Keratinocyte (primary cell): Measurements from ENCODE around the gene RNU1-2. TPM values are rescaled to one million over a fixed set of nuclear protein-coding genes. Genes with fewer than 3 reads are reported as not detected.
"Not testable (repeated sequence)": the region's sequence is repeated elsewhere in the genome, so short reads cannot be mapped to it uniquely, and the experiment has no call there.

Source experiments
- DNase-seq: peaks from one replicate; pipeline ENCODE4 v3.0.0-alpha.2; 2011; ENCODE audit warnings: low read depth, missing footprints, low spot score
- FAIRE-seq: peaks from 2 replicates; lab custom pipeline; 2011; peaks lifted over from hg19 to GRCh38; lab: Jason Lieb, UNC
- H2AFZ ChIP-seq: 2 replicates; pipeline ENCODE4 v1.6.0; 2012; ENCODE audit warnings: low read length, control low read depth, inconsistent platforms; ENCODE audit not compliant: control insufficient read depth
- H3K27ac ChIP-seq: 2 replicates; pipeline ENCODE4 v1.5.1; 2011; ENCODE audit warnings: low read length; ENCODE audit not compliant: control insufficient read depth, insufficient read depth
- H3K27me3 ChIP-seq: 3 replicates; pipeline ENCODE4 v1.6.0; 2011; ENCODE audit warnings: low read length; ENCODE audit not compliant: control insufficient read depth, insufficient read depth; ENCODE audit errors: extremely low read depth
- H3K36me3 ChIP-seq, 2 experiments: 2 replicates in 1 of 2; 3 replicates in 1 of 2; pipeline ENCODE4 v1.5.1; 2011; ENCODE audit warnings: low read length in 2 of 2, mild to moderate bottlenecking in 1 of 2; ENCODE audit not compliant: control insufficient read depth in 2 of 2, insufficient read depth in 2 of 2; ENCODE audit errors: extremely low read depth in 1 of 2
- H3K4me1 ChIP-seq: 3 replicates; pipeline ENCODE4 v1.5.1; 2011; ENCODE audit warnings: low read length; ENCODE audit not compliant: control insufficient read depth, insufficient read depth; ENCODE audit errors: extremely low read depth
- H3K4me2 ChIP-seq: 3 replicates; pipeline ENCODE4 v1.6.0; 2011; ENCODE audit warnings: low read depth, low read length; ENCODE audit not compliant: control insufficient read depth, insufficient read depth; ENCODE audit errors: extremely low read depth
- H3K4me3 ChIP-seq, 3 experiments: fragments of 200-600 bp in 1 of 3; sonication (generic) in 1 of 3; 2 replicates in 2 of 3; 3 replicates in 1 of 3; pipeline ENCODE4 v1.5.1; 2011 to 2016; ENCODE audit warnings: low read length in 3 of 3, mild to moderate bottlenecking in 3 of 3, control low read depth in 2 of 3, inconsistent platforms in 1 of 3, low read depth in 1 of 3, mixed read lengths in 1 of 3, mixed run types in 1 of 3, moderate library complexity in 1 of 3; ENCODE audit not compliant: control insufficient read depth in 2 of 3, insufficient read depth in 2 of 3; ENCODE audit errors: extremely low read depth in 1 of 3
- H3K79me2 ChIP-seq: 2 replicates; pipeline ENCODE4 v1.6.0; 2012; ENCODE audit warnings: low read length; ENCODE audit not compliant: control insufficient read depth, insufficient read depth
- H3K9ac ChIP-seq: 3 replicates; pipeline ENCODE4 v1.6.0; 2011; ENCODE audit warnings: low read length; ENCODE audit not compliant: control insufficient read depth, insufficient read depth; ENCODE audit errors: extremely low read depth
- H3K9me1 ChIP-seq: 3 replicates; pipeline ENCODE4 v1.6.0; 2011; ENCODE audit warnings: low read length; ENCODE audit not compliant: control insufficient read depth, insufficient read depth; ENCODE audit errors: extremely low read depth
- H3K9me3 ChIP-seq: 2 replicates; pipeline ENCODE4 v1.5.1; 2012; ENCODE audit warnings: low read depth, low read length; ENCODE audit not compliant: control insufficient read depth
- H4K20me1 ChIP-seq: 3 replicates; pipeline ENCODE4 v1.6.0; 2011; ENCODE audit warnings: low read length; ENCODE audit not compliant: control insufficient read depth, insufficient read depth; ENCODE audit errors: extremely low read depth
- EZH2 ChIP-seq: IDR thresholded peaks from one replicate; pipeline ENCODE4 v1.6.1; 2012; ENCODE audit warnings: inconsistent platforms, mild to moderate bottlenecking, low read length, moderate library complexity
- dilution Hi-C: fragments of 300-500 bp; cut with MboI; formaldehyde crosslinking; loops from one replicate; pipeline ENCODE4 v1.7.0; 2020; ENCODE audit warnings: low sequenced_read_pairs; ENCODE audit not compliant: extremely low pct_ligation_motif_present
- polyA plus RNA-seq, 5 experiments: library from polyadenylated mRNA; depleted of rRNA in 3 of 5; stranded (reverse) in 3 of 5; stranded (forward) in 1 of 5; unstranded in 1 of 5; fragments of >200 nt; gene quantifications; 1 replicate in 1 of 5; 2 replicates in 3 of 5; 3 replicates in 1 of 5; pipeline versions ENCODE4 v1.2.1 to v1.2.3, GENCODE V29; 2011 to 2012; ENCODE audit warnings: missing spikeins in 2 of 5, low read depth in 1 of 5, low replicate concordance in 1 of 5
- TF ChIP-seq, protein P1 (sequence below), 3 experiments: IDR thresholded peaks in 1 of 3; conservative IDR thresholded peaks in 1 of 3; optimal IDR thresholded peaks in 1 of 3; 2 replicates in 2 of 3; 3 replicates in 1 of 3; pipeline versions ENCODE3 to v1.5.1; 2011; ENCODE audit warnings: low read length in 3 of 3, mild to moderate bottlenecking in 3 of 3, moderate library complexity in 2 of 3, control low read depth in 1 of 3, inconsistent platforms in 1 of 3; ENCODE audit not compliant: insufficient read depth in 2 of 3; ENCODE audit errors: extremely low read depth in 1 of 3

RNU1-2 gene
- polyA plus RNA-seq, 1 donor (not counting 4 experiments of a cell fraction or from before 2014, with no cell fraction given) = 67.0 TPM

DNA sequence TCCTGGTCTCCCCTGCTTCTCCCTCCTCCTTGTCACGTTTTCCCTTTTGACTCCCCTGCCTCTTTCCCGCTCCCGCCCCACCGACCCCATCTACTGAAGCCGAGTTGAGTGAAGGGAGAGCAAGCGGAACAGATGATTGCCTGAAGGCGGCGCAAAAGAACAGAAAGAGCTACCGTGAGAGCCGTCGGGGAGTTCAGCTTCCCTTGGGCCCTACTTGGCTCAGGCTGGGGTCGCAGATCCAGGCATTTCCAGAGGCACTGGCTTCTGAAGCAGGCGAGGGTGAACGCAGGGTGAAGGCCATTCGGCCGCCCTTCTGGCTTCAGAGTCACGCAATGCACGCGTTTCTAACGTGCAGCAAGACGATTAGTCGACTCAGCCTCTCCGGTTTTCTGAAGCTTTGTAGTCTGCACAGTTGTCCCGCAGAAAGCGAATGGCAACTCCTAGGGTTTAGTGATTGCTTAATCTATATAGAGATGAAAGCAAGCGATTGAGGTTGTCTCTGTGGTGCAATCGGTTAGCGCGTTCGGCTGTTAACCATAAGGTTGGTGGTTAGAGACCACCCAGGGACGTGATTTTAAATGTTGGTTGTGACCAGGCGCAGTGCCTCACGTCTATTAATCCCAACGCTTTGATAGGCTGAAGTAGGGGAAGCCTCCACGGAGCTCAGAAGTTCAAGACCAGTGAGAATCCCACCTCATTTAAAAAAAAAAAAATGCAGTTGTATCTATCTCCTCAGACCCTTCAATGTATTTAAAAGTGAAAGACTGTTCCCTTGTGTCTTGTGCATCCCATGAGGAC lies 20.6 kb upstream of the RNU1-2 start:
- H2AFZ ChIP-seq, H3K4me3 ChIP-seq, DNase-seq, H3K9me3 ChIP-seq, H3K27me3 ChIP-seq, dilution Hi-C loops, H3K4me2 ChIP-seq, H3K27ac ChIP-seq, H3K9me1 ChIP-seq, FAIRE-seq, H3K4me1 ChIP-seq, H4K20me1 ChIP-seq, H3K79me2 ChIP-seq, H3K9ac ChIP-seq, H3K36me3 ChIP-seq: not testable (repeated sequence)

- H3K27ac ChIP-seq, H4K20me1 ChIP-seq, DNase-seq, H3K4me3 ChIP-seq, dilution Hi-C loops, H3K9me1 ChIP-seq, H3K36me3 ChIP-seq, H3K27me3 ChIP-seq, H2AFZ ChIP-seq, H3K9me3 ChIP-seq, H3K79me2 ChIP-seq, H3K4me2 ChIP-seq, FAIRE-seq, H3K9ac ChIP-seq, H3K4me1 ChIP-seq: not testable (repeated sequence)
Measured at GRCh38 chr1:16881742-16882141, 14.0 kb upstream of the RNU1-2 start.

DNA sequence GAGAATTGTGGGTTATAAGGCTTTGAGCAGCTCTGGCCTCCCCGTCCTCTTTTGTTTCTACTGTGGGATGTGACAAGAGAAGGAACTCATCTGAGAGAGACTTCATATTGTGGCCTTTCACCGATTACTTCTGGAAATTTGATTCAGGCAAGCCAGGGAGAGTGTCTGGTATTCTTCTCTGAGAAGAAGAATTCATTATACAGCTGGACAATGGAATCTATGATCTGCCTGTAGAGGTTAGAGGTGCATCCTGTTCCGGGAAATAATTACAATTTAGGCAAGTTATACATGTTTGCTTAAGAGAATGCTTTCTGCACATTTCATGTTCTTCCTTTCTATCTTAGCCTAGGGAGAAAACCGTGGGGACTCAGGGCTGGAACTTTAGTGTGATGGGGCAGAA lies 12.8 kb upstream of the RNU1-2 start:
- no peaks in the 10 kb centered on the region for H3K9me1 ChIP-seq
- H3K4me1 ChIP-seq = no peaks in the 10 kb centered on the region
- DNase-seq (no peak), FAIRE-seq (no peak)
- H2AFZ ChIP-seq = no peak overlapping the region
- H4K20me1 ChIP-seq = no peaks in the 10 kb centered on the region
- H3K27me3 ChIP-seq = no peaks in the 10 kb centered on the region
- no peak overlapping the region for H3K9ac ChIP-seq
- H3K4me2 ChIP-seq = no peak overlapping the region
- TF ChIP-seq EZH2 = no peak
- TF ChIP-seq, protein P1, sequence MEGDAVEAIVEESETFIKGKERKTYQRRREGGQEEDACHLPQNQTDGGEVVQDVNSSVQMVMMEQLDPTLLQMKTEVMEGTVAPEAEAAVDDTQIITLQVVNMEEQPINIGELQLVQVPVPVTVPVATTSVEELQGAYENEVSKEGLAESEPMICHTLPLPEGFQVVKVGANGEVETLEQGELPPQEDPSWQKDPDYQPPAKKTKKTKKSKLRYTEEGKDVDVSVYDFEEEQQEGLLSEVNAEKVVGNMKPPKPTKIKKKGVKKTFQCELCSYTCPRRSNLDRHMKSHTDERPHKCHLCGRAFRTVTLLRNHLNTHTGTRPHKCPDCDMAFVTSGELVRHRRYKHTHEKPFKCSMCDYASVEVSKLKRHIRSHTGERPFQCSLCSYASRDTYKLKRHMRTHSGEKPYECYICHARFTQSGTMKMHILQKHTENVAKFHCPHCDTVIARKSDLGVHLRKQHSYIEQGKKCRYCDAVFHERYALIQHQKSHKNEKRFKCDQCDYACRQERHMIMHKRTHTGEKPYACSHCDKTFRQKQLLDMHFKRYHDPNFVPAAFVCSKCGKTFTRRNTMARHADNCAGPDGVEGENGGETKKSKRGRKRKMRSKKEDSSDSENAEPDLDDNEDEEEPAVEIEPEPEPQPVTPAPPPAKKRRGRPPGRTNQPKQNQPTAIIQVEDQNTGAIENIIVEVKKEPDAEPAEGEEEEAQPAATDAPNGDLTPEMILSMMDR (optimal IDR thresholded peaks at IDR 0.05 in 1 of 3, IDR thresholded peaks at IDR 0.05 in 1 of 3, conservative IDR thresholded peaks at IDR 0.05 in 1 of 3; ENCODE audit: extremely low read depth in 1 of 3, insufficient read depth in 2 of 3, low read length in 3 of 3) = no peak
- no peak overlapping the region for H3K4me3 ChIP-seq
- no peaks in the 10 kb centered on the region for H3K79me2 ChIP-seq
- no peaks in the 10 kb centered on the region for H3K9me3 ChIP-seq
- H3K27ac ChIP-seq = no peak overlapping the region
- dilution Hi-C loops = no loop called here
- H3K36me3 ChIP-seq = no peaks in the 10 kb centered on the region

DNA sequence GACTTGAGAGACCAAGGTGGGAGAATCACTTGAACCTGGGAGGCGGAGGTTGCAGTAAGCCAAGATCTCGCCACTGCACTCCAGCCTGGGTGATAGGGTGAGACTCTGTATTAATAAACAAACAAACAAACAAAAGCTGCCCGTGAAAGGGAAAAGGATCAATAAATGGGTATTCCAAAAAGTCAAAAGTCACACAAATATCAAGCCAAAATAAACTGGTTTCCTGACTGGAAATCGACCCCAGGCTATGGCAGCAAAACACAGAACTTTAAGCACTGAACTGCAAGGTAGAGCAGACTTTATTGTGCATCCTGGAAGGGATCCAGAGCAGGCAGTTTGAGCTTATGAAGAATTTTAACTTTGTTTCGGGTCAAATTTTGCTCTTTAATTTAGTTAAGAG lies 11.3 kb upstream of the RNU1-2 start:
- DNase-seq, H3K9ac ChIP-seq, H3K9me1 ChIP-seq, H3K36me3 ChIP-seq, H4K20me1 ChIP-seq, FAIRE-seq, H3K4me2 ChIP-seq, H3K79me2 ChIP-seq, H3K27me3 ChIP-seq, H3K9me3 ChIP-seq, H3K4me1 ChIP-seq, dilution Hi-C loops, H3K27ac ChIP-seq, H2AFZ ChIP-seq, H3K4me3 ChIP-seq: not testable (repeated sequence)
